ENCODE results near the gene POLR3H.
"Not testable (repeated sequence)": the region's sequence is repeated elsewhere in the genome, so short reads cannot be mapped to it uniquely, and the experiment has no call there.

The POLR3H gene, protein sequence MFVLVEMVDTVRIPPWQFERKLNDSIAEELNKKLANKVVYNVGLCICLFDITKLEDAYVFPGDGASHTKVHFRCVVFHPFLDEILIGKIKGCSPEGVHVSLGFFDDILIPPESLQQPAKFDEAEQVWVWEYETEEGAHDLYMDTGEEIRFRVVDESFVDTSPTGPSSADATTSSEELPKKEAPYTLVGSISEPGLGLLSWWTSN

DNA sequence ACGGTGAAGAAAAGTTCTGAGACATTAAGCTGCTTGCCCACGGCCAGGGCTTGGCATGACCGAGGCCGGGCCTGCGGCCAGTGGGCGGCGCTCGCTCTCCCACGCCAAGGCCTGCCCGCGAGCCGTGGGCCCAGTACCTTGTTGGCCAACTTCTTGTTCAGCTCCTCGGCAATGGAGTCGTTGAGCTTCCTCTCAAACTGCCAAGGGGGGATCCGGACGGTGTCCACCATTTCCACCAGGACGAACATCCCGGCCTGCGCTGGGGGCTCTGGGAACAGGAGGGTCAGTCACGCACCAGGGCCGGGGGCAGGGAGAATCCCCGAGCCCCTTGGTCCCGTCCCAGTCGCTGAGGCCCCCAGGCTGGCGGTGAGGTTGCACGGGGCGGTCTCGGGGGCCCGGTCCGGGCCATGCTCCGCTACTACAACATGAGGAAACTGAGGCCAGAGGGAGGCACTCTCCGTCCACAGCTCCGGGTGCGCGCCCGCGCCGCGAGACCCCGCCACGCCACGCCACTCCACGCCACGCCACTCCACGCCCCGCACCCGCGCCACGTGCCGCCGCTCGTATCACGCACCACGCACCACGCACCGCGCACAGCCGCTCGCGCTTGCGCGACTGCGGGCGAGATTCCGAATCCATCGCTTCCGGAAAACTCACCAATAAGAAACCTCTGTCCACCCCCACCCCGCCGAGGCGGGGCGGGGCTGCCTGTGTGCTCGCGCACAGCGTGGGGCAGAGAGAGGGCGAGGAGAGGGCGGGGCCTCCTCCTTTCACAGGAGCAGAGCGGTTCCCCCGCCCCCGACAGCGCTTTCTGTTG lies at the start of gene POLR3H:
Gene POLR3H, minus strand, starts transcription at position 617 of the 817 bp plus-strand sequence. Its CDS starts 369 bp downstream, at position 248.
- peak; percentile 73 to 99 (median 97) for DNase-seq

DNA sequence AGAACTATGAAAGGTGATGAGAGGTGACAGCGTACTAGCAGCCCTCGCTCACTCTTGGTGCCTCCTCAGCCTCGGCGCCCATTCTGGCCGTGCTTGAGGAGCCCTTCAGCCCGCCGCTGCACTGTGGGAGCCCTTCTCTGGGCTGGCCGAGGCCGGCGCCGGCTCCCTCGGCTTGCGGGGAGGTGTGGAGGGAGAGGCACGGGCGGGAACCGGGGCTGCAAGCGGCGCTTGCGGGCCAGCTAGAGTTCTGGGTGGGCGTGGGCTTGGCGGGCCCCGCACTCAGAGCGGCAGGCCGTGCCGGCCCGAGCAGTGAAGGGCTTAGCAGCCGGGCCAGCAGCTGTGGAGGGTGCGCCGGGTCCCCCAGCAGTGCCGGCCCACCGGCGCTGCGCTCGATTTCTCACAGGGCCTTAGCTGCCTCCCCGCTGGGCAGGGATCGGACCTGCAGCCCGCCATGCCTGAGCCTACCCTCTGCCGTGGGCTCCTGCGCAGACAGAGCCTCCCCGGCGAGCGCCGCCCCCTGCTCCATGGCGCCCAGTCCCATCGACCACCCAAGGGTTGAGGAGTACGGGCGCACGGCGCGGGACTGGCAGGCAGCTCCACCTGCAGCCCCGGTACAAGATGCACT lies 49.2 kb upstream of the POLR3H start:
- DNase-seq: not testable (repeated sequence)

DNA sequence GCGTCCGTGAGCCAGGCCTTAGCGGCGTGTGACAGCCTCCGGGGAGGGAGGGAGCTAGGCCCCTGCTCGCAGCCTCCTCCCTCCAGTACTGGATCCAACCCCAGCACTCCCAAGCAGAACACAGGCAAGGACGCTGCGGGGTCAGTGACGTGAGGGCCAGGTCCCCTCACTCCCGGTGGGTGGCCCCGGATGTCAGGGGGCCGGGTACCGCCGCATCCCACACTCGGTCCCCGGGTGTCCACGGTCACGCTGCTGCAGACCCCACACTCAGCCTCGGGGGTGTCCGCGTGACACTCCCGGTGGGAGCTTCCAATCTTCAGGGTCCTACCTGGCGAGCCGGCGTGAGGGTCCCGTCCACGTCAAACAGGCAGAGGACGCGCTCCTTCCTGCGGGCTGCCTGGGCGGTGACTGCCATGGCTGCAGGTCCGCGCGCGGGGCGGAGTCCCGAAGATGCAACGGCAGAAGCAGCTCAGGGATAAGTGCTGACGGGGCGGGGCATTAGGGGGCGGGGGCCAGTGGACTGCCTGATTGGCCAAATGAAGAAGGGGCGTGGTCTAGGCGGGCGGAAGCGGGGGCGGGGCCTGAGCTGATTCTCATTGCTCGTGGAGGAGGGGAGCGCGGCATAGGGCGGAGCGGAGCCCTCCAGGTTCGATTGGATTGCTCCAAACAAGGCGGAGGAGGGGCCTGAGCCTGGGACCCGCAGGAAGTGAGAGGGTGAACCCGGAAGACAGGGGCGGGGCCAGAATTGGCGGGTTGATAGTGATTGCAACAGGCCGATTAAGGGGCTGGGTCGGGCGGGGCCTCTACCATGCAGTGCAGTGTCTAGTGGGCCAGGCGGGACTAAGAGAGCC lies 45.3 kb upstream of the POLR3H start, which contains the start of gene PMM1:
Gene PMM1, minus strand, starts transcription at position 450 of the 851 bp plus-strand sequence. Its CDS starts 35 bp downstream, at position 415.
- DNase-seq: peak; percentile 80 to 100 (median 100)

DNA sequence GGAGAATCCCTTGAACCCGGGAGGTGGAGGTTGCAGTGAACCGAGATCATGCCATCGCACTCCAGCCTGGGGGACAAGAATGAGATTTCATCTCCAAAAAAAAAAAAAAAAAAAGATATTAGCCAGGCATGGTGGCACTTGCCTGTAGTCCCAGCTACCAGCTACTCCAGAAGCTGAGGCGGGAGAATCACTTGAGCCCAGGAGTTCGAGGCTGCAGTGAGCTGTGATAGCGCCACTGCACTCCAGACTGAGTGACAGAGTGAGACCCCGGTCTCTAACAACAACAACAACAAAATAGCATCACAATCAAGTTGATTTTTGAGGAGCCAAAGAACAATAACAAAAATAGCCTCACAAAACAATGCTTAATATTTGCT lies 43.1 kb upstream of the POLR3H start:
- DNase-seq: no peak

DNA sequence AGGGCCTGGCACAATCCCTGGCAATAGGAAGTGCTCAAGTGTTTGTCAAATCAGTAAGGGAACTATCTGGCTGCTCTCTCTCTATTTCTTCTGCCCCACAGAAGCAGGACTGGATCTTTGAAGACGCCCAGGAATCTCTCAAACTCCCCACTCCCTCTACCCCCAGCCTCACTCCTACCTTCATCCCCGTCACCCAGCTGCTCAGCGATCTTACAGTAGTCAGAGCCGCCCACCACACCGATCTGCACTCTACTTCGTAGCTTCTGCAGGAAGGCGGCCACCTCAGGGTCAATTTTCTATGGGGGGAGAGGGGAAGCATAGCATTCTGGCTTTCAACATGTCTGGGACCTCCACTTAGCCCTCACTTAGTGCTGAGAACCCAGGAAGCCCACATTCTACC lies 41.6 kb upstream of the POLR3H start:
- DNase-seq: no peak

DNA sequence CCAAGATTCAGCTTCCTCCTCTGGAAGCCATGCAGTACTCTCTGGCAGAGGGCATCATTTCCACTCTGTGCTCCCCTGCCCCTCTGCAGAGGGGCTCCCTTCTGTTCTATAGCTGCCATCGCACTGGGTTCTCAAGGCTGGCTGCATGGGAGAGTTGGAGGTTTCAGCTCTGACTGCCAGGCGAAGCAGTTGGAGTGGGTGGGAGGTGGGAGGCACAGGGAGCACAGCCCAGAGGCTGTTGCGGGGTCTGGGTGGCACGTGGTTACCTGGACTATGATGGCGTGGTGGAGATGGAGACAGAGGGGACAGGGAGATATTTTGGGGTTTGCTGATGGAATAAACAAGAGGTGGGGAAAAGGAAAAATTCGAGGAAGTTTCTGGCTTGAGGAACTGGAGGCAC lies 40.6 kb upstream of the POLR3H start:
- DNase-seq: peak in 3 of 58 donors; percentile 9 to 32 (median 30)

DNA sequence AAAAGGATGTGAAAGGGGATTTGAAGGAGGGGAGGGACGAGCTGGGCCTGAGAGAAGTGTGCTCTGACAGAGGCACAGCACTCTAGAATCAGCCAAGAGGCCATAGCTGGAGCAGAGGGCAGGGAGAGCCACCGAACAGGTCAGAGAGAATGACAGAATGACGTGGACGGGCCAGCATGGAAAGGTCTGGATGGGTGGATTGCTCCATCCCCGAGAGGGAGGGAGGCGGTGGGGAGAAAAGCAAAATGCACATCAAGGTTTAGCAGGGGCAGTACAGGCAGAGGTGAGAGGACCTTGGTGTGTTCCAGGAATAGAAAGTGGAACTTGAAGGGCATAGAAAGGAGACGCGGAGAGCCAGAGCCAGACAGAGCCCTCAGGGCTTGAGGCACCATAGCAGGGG lies 38.4 kb upstream of the POLR3H start:
- no peak for DNase-seq

DNA sequence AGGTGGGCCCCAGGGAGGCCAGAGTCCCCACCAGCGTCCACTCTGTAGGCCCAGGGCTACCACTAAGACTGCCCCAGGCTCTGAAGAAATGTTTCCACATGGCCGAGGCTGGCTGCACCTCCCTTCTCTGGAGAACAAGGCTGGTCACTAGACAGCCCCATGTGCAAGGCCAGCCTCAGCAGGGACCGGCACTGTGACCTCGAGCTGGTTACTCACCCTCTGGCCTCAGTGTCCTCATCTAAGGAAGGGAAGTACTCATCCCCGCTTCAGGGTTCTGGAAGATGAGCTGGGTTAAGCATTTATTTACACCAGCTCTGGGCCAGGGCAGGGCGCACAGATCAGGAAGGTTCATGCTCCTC lies 35.7 kb upstream of the POLR3H start:
- no peak for DNase-seq

DNA sequence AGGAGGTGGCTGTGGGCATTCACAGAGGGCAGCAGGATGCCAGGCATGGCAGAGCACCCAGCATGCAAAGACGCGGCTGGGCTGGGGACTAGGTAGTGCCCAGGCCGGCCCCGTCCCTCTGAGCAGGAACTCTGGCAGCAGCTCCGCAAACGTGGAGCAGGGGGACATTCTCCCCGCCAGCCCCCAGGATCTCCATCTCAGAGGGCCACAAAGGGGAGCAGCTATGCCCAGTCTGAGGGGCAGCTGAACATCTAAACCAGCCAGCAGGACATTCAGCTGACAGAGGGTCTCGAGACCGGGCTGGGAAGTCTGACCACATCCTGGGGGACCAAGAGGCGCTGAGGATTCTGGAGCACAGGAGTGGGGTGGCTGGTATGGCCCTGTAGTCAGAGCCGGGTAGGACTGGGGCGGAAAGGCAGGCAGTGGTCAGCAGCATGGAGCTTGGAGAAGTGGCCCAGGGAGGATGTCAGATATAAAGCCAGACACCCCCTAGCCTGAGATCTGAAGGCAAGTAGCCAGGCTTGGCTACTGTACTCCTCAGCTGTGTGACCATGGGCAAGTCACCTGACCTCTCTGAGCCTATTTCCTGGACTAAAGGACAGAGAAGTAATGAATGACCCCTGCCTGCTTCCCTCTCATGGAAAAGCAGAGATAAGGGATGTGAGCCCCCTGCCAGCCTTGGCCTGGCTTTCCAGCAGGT lies 35.2 kb upstream of the POLR3H start:
- DNase-seq: no peak

DNA sequence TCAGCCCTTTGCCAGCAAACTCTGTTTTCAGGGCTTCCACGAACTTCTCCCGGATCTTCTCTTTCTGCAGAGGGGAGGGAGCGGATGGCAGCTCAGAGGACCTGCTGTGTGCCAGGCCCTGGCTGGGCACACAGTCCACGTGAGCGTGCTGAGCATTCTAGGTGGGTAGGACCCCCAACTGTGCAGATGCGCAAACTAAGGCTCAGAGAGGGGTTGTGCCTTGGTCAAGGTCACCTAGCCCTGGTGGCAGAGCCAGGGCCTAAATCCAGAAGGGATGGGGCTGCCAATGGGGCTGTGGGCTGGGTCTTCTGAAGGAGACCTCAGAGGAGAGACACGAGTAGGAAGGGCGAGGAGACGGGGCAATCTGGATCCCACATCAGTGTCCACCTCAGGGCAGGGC lies 34.5 kb upstream of the POLR3H start:
- peak in 2 of 58 donors; percentile 11 to 13 for DNase-seq

DNA sequence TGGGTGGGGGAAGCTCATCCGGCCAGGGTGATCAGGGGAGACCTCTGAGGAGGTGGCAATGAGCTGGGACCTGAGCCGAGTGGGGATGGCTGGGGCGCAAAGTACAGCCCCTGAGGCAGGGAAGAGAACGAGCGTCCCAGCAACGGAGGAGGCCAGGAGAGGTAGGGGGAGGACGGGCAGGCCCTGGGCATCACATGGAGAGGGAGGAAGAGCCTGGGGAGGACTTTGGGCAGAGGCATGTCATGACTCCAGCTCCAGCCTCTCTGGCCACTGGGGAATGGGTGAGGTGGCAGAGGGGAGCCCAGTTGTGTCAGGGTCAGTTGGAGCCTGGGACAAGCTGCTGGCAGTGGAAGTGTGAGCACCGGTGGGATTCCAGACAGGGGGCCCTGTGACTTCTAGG lies 33.8 kb upstream of the POLR3H start:
- DNase-seq: no peak

DNA sequence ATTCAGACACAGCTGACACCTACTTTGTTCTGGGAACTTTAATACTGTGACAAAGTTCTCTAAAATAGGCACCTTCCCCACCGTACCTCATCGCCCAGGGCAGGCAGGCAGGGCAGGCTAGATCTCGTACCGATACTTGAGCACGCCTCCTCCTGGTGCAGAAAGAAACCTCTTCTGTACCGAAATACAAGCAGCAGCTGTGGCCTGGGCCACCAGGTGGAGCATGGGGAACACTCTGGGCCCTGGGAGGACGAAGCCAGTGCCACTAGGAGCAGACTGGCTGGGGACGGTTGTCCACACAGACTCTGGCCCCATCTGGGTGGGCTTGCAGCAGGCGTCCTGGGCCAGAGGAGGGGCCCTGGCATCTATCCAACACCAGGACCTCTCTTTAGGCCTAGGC lies 32.6 kb upstream of the POLR3H start:
- DNase-seq: peak in 15 of 58 donors; percentile 11 to 48 (median 25)

DNA sequence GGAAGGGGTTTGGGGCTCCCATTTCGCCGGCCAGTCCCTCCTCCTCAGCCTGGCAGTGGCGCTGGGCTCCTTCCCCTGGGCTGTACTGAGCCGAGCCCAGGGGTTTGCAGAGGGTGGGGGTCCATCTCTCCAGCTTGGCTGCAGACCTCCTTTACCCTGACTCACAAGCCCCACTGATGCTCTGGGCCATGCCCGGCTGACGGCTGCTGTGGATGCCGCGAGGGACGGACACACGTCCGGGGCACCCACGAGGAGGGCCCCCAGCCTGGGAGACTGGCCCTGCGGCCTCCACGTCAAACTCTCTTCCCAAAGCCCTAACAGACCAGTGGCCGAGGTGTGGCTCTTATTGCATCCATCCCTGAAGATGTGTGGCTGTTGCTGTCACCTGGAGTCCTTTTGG lies 31.3 kb upstream of the POLR3H start:
- no peak for DNase-seq

DNA sequence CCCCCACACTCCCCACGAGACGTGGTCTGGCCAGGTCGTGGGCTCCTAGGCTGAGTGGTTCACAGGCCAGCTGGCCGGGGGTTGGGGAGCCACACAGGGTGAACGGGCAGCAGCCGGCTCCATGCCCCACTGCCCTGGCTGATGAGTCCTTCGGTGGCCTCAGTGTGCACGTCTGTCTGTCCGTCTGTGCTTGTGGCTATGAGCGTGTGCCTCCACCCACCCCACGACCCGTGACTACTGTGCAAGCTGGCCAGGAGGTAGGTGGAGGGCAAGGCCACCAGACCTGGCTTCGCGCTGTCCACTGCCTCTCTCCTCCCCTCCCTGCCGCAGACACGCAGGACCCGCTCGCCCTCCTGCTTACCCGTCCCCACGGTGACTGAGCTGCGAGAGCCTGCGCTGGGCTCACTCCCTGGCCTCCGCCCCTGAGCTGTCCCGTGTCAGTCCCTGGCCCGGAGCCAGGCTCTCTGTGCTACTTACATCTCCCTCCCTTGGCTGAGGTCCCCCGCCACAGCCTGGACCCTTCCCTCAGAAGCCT lies 30.6 kb upstream of the POLR3H start:
- DNase-seq: peak in 22 of 58 donors; percentile 14 to 66 (median 29)

DNA sequence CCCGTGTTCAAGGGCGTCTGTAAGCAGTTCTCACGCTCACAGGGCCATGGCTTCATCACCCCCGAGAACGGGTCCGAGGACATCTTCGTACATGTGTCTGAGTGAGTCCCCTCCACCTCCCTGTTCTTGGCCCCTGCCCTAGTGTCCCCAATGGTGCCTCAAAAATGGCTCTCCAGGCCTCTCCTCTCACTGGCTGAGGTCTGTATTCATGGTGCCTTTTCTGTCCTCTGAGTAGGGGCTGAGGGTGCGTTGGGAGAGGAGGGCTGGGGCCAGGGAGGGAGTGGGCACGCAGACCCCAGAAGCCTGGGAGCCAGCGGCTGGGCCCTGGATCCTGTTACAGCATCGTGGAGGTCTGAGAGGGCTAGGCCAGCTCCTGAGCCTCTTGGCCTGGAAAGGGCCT lies 29.4 kb upstream of the POLR3H start:
- DNase-seq: no peak

DNA sequence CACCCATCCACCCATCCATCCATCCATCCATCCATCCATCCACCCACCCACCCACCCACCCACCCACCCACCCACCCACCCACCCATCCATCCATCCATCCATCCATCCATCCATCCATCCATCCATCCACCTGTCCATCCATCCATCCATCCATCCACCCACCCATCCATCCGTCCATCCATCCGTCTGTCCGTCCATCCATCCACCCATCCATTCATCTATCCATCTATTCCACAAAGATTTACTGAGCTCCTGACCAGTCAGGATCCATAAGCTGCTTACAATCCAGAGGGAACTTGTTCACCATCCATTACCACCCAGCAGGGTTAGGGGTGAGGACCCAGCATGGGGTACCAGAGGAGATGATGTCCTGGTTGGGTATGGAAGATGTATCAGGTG lies 28.0 kb upstream of the POLR3H start:
- not testable (repeated sequence) for DNase-seq

DNA sequence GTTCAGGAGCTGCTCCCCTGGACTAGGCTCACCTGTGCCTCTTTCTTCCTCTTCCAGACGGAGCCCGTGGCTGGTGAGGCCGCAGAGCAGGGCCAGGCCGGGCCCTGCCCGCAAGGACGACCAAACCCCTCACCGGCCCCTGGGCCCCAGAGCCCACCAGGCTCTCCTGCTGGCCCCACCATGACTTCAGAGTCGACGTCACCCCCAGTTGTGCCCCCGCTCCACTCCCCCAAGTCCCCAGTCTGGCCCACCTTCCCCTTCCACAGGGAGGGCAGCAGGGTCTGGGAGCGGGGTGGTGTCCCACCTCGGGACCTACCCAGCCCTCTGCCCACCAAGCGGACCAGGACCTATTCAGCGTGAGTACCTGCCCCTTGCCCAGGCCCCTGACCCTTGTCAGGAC lies 27.5 kb upstream of the POLR3H start:
- no peak for DNase-seq

DNA sequence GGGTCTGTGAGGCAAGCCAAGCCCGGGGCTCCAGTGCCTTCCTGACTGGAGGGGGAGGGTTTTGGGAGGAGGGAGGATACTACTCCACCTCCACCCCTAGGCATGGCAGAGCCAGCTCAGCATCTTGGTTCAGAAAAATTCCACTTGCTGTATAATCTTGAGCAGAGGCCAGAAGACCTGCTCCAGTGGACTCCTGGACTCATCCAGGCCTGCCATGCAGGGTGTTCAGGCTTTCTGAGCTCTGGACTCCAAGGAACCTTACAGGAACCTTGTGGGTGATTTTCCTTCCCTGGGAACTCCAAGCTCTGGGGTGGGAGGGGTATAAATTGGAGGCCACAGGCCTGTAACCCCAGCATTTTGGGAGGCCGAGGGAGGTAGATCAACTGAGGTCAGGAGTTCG lies 26.0 kb upstream of the POLR3H start:
- no peak for DNase-seq

DNA sequence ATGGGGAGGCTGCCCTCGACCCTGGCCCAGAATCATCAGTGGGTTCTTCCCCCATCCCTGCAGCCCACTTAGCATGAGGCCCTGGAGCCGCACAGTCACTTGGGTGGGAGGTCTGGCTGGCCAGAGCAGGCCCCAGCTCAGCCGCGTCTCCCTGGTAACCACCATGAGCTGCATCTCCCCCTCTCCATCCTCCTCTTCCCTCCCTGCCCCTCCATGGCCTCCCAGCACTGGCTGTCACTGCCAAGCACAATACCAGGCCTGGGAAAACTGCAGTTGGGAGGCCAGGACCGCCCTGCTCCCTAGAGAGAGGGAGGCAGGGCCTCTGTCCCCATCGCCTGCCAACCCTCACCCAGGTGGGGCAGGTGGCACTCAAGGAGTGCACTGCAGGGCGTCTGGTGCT lies 24.5 kb upstream of the POLR3H start:
- DNase-seq: peak in 4 of 58 donors; percentile 12 to 39 (median 27)

DNA sequence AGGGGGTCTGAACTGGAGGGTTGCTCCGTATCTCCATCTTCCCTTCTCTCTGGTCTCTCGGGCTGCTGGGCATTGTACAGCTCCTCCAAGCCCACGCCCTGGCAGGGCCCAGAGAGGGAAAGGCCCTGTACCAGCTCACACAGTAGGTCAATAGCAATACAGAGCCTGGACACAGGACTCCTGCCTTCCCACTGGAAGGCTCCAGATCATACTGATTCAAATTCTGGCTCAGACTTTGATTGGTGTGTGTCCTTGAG lies 23.2 kb upstream of the POLR3H start:
- no peak for DNase-seq

All from anterior cingulate cortex (tissue), 58 donors.